Measurements from ENCODE around the gene OCEL1.
A peak's percentile ranks its signal among the peaks of the same experiment; 100 is the strongest.

Gene OCEL1

DNA sequence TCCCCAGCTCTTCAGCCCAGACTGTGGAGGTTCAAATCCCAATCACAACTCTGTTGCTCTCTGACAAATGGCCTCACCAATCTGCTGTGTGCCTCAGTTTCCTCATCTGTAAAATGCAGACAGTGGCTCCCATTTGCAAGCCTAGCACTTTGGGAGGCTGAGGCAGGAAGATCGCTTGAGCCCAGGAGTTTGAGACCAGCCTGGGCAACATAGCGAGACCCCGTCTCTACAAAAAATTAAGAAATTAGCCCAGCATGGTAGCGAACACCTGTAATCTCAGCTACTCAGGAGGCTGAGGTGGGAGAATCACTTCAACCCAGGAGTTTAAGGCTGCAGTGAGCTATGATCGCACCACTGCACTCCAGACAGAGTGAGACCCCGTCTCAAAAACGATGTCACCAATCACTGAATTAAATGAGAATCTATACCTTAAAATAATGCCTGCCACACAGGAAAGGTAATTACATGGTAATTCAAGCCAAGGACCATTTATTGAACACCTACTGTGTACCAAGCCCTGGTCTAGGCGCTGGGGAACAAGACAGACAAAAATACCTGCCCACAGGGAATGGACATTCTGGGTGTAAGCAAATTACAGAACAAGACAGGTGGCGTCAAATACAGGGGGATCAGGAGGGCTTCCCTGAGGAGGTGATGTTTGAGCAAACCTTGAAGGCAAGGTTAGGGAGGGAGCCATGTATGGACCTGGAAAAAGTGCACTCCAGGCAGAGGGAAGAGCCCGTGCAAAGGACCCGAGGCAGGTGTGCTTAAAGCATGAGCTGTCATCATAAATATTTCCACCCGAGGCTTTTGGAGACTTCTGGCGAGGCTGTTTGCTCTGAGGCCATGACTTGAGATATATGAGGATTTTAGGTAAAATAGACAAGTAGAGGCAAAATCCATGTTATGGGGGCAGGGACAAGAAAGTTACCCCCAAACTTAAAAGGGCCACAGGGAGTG is 12.0 kb downstream of the OCEL1 start:
- DNase-seq (ENCODE audit: low spot score) (no peak), FAIRE-seq (no peak)

DNA sequence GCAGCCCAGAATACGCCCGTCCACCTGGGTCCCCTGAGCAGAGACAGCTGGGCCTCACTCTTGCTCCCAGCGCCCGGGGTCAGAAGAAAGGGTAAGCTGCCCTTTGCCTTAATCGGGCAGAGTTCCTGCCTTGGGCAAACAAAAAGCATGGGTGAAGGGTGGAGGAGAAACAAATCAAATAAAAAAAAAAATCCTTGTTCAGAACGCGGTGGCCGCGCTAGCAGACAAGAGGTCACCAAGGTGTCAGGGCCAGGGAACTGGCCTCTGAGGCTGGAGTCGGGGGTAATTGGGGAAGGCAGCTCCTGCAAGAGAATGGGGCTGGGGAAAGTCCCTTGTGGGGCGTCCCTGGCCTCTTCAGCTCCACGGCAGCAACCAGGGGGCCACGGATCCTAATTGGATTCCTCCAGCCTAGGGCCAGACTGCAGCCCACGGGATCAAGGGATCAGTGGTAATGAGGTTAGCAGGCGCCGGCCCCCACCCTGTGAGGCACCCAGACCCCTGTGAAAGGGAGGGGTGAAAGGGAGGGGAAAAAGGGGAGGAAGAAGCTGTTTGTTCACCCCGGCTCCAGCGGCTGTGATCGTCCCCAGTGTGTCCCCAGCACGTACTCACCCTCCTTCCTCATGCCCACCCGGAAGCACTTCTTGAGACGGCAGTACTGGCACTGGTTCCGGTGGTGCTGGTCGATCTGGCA is 14.2 kb downstream of the OCEL1 start:
- no peak for DNase-seq (ENCODE audit: low spot score)
- FAIRE-seq, result no peak

DNA sequence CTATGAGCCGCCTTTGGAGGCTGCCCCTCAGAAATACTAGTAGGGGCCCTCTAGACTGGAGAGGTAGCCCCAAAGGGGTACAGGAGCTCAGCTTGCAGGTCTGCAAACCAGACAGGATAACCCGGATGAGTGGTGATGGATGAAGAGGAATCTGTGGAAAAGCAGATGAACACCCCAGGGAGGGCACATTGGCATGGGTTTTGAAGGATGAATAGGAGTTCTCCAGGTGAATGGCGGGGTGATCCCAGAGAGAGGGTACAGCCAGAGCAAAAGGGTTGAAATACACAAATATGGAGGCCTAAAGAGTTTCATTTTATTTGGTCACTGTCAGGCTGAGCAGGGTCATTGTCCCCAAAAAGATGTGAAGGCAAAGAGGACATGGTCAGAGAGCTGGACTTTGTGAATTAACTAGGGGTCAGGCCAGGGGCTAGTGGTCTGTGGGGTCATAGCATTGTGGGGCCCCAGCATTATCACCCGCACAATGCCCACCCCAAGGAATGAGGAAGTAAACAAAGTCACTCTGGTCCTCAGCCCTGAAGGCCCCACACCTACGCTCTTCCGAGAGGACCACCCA is 14.9 kb downstream of the OCEL1 start:
- DNase-seq (ENCODE audit: low spot score), result no peak

DNA sequence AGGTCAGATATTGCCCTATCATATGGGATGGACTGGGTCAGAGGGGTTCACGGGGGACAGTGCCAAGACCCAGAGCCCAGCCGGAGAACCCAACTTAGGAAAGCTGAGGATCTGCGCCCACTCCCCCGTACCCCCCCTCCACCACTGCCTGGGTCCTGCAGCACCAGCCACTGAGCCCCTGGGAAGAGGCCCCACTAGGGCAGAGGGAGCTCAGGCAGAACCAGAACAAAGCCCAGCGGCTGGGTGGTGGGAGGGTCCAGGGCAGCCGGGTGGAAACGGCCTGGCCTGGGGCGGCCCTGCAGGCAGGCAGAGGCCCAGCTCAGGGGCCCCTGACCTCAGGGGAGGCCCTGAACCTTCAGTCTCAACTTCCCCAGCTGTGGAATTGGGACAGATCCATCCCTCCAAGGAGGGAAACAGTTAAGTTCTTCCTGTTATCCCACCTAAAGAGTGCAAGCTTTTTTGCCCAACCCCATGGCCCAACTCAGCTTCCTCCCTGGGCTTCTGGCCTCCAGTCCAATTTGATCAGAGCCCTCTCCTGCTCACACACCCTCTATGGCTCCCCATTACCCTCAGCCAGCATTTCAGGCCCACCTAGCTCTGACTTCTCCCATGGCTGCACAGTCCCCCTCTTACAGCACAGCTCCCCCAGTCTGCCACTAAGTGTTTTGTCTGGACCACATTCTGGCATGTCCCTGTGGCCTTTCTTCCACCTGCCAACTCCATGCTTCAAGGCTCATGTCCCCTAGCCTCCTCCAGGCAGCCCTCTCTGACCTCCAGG is 16.6 kb downstream of the OCEL1 start:
- FAIRE-seq, result no peak

More for the DNA sequence above, 14.9 kb downstream of the OCEL1 start:
- FAIRE-seq, result no peak

DNA sequence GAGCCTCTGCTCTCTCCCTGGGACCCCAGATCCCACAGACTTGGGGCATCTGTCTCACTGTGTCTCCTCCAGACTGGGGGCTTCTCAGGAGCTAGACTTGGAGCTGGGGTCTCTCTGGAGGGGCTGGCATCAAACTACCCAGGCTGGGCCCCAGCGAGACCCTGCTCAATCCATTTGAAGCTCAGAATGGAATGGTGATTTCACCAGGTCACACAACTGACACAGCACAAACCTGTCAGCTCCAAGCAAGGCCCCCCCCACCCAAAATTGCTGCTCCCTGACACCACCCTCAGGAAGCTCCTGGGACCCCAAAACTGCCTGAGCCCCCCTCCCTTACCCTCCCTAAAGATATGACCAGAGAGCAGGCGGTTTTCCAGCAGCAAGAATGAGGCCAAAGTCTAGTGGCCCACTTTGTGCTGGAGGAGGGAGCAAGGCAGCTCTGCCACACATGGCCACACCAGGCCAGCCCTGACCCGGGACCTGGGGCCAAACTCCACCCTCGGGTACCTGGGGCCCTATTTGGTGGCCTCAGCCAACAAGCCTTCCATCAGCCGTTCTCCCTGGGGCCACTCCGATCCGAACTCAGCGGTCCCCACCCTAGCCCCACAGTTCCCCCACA is 17.3 kb downstream of the OCEL1 start:
- FAIRE-seq (no peak), DNase-seq (ENCODE audit: low spot score) (no peak)

More for the DNA sequence above, 16.6 kb downstream of the OCEL1 start:
- no peak for DNase-seq (ENCODE audit: low spot score)

DNA sequence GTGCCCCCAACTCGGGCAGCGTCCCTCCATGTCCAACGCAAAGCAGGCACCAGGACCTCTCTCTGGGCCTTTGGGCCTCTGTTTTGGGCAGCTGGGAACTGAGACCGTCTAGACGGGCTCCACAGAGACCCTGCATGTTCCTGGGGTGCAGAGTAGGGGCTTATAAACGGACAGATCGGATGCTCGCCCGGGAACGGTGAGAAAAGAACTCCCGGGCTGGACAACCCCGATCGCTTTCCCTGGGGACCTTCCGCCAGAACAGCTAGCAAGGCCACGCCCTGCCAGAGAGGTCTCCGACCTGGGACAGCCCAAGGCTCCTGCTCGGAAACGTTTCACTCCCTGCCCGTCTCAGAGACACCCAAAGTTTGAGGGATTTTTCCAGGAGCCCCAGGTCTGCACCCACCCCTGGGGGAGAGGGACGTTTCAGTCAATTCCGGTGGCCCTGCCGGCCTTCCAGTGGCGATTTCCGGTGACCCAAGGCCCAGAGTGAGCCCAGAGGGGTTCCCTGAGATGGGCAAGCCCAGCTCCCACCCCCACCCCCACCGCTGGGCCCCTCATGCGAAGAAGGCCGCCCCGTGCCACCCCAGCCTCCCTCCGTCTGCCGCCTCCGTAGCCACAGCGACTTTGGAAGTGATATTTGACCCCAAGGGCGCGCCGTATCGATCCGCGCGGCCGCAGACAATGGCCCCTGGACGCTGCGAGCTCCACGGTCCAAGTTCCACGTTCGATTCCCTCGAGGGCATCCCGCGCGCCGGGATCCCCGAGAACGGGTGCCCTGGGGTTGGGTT is 18.0 kb downstream of the OCEL1 start:
- DNase-seq (ENCODE audit: low spot score) (peak; percentile 27), FAIRE-seq (no peak)

DNA sequence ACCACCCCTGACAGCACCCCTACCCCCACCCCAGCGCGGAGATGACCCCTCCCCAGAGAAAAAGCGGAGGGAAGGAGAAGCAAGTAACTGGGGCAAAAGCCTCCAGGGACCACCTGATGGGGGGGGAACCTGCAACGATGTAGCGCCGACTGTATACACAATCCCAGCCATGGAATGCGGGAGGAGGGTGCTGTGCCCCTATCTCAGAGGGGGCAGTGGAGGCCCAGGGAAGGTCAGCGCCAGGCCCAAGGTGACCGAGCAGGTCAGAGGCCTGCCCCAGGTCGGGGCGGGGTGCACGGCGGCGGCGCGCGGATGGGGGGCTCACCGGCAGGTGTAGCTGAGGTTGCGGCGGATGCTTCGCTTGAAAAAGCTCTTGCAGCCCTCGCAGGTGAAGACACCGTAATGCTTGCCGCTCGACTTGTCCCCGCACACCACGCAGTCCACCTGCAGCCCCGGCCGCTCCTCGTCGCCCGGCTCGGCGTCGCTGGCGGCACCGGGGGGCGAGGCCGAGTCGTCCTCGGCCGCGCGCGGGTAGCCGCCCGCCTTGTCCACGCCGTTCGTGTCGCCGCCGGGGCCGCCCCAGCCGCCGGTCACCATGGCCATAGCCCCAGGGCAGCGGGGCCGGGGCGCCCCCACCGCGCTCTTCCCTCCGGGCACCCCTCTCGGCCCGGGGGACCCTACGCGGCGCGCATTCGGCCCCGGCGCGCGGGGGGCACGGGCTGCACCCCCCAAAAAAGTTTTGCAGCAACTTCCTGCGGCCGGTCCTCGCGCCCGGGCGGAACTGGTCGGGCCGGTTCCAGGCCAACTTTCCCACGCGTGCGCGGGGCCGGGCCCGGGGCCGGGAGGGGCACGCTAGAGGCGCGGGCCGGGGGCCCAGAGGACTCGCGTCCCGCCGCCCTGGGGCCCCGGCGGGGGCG is 18.9 kb downstream of the OCEL1 start:
- no peak for FAIRE-seq
- no peak for DNase-seq (ENCODE audit: low spot score)

DNA sequence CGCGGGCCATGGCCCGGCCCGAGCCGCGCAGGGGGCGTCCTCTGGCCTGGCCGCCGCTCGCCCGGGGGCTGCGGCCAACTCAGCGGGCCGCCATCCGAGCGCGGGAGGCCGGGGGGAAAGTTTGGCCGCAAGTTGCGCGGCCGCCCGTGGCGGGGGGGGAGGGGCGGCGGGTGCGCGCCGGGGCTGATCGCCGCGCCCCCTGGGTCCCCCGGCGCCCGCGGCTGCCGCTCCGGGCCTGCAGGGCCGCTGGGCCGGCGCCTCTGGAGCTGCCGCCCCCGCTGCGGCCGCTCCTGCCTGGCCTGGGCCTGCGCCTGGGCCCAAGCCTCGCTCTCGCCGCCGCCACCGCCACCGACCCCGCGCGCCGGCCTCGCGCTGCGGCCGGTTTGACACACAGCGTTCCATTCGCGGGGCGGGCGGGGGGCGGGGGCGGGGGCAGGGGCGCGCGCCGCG is 19.5 kb downstream of the OCEL1 start, which contains the start of gene NR2F6:
Gene NR2F6 (minus strand): TSS at position 385 of the 450 bp plus-strand sequence. CDS start 699 bp downstream, outside the sequence.
- FAIRE-seq, result no peak
- no peak for DNase-seq (ENCODE audit: low spot score)

DNA sequence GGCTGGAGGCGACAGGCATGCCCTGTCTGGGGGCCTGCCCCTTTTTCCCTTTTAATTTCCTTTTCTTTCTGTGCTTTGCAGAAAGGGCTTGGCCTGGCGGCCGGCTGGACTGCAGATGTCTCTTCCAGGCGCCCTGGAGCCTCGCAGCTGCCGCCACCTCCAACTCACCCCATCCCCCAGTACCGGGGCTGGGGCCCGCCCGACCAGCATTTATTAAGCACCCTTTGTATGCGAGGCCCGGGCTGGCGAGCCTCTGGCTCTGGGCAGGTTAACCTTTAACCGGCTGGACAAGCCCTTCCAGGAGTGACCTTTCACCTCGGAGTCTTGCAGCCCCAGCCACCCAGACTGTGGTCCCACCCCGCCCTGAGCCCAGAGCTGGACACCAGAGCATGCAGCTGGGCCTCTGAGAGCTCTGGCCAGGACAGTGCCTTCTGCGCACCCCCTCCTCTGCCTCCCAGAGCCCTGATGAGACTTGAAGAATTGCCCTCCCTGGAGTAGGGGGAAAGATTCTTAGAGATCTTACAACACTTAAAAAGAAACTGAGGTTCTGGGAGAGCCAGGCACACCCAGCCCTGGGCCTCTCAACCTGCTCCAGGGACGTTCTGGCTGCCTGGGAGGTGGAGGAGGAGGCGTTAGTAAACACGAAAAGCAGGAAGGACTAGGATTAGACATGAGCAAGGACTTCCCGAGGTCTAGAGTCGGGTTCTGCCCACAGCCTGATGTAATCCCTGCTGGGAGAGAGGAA is 20.8 kb downstream of the OCEL1 start:
- FAIRE-seq (no peak), DNase-seq (ENCODE audit: low spot score) (peak; percentile 20)

DNA sequence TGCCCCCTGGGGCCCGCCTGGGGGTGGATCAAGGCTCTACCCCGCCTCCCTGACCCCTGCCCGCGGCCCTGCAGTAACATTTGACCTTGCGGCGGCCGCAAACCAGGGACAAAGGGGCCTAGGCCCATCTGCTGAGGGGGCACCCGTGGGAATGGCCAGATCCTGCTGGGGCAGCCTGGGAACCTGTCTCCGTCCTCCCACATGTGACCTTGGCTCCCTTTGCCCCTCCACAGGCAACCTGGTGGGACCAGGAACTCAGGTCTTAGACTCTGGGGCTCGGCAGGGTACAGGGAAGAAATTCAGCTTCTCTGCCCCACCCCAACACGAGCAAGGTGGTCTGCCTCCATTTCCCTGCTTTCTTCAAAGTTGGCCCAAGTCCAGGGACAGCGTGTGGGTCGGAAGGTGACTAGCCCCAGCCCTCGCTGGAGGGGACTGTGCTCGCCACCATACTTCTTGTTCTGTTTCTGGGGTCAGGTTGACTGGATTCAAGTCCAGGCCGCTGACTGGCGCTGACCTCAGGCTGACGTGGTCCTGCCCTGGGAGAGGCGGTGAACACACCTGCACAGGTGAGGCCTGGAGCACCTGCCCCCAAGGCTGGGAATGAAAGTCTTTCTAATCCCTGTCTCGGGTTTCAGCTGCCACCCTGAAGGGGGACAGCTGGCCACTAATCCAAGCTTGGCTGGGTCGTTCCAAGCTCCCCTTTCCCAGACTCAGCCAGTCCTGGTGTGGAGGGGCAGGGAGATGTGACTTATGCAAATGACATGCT is 22.2 kb downstream of the OCEL1 start:
- no peak for FAIRE-seq
- DNase-seq (ENCODE audit: low spot score), result no peak

DNA sequence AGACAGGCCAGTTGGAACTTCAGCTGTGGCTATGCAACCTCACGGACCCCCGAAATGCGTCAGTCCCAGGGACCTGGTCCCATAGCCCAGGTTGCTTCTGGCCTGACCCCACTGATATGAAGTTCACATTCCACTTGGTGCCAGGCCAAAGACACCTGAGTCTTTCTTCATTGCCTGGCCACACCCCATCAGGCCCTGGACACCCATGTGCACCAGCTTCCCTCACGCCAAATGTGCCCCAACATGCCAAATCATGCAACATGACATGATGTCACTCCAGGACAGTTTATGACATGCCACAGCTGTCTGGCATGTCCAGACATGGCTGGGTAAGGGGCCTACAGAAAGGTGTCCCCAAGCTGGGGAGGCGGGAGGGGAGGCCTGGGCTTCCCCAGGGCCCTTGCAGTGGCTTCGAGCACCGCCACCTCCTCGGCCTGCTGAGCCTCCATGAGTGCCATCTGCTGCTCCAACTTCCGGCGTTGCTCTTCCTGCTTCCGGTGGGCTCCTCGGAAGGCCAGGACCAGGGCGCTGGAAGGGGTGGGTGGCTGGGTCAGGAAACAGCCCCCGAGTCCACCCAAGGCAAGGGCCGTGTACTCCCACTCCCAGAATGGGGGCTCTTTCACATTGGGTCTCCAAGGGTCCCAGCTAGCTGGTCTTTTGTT is 24.0 kb downstream of the OCEL1 start:
- FAIRE-seq (no peak), DNase-seq (ENCODE audit: low spot score) (no peak)

DNA sequence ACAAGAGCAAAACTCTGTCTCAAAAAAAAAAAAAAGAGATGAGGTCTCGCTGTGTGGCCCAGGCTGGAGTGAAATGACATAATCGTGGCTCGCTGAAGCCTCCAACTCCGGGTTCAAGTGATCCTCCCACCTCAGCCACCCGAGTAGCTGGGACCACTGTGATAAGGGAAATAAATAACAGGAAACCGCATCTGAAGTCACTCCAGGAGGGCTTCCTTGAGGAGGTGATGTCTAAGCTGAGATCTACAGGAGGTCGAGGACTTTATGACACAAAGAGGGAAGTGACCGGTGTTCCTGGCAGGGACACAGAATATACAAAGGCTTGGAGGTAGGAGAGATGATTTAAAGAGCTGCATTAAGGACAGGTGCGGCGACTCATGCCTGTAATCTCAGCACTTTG is 28.6 kb downstream of the OCEL1 start:
- no peak for FAIRE-seq
- DNase-seq (ENCODE audit: low spot score), result no peak

DNA sequence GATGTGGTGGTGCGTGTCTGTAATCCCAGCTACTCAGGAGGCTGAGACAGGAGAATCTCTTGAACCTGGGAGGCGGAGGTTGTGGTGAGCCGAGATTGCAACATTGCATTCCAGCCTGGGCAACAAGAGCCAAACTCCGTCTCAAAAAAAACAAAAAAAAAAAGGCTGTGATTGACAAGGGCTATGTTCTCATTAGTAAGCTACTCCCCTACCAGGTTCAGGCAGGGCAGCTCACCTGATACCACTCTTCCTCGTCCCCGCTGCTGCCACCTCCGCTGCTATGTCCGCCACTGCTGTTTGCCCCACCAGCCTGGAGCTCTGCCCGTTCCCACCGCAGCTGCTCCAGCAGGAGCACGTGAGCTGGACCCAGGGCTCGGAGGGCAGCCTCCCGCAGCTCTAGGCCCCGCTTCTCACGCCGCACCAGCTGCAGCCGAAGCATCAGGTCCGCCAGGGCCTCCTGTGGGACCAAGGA is 29.2 kb downstream of the OCEL1 start:
- no peak for DNase-seq (ENCODE audit: low spot score)
- FAIRE-seq, result no peak

DNA sequence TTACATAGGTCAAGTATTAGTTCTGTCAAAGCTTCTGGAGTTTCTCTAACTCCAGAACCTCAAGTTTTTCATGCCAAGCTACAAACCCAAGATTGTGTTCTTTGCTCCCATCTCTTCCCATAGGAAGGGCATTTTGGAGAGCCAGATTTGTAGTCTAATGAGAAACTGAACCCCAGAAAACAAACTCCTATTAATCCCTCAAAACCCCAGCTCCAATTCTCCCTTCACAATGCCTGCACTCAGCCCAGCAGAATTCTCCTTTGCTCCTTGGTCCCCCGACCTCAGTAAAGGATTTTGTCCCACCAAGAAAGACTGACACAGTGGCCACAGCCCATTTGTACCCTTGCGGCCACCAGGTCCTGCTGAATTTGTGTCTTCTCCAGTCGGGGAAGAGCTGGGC is 30.1 kb downstream of the OCEL1 start:
- DNase-seq (ENCODE audit: low spot score) (no peak), FAIRE-seq (no peak)

DNA sequence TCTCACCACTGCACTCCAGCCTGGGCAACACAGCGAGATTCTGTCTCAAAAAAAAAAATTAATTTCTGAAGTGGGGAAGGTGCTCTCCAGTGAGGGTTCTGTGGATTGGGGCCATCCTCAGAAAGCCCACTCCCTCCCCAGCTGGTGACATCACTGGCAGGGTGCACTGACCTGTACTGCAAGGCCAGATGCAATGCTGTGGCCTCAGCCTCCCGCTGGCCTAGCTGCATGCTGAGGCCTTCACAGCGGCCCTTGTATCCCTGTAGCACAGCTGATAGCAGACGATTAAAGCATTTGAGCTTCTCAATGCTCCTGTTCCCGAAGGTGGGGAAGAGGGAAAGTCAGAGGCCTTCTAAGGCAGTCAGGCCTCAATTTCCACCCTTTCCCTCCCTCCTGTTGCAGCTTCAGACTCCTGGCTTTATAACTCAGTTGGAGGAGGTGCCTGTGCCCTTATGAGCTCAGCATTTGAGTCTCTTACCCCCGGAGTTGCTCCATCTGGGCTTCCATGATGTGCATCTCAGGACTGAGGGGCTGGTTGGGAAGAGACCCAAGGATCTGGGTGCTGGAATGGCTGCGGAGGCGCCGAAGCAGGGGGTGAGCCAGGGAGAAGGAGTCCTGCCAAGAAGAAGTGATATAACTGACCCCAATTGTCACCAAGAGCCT is 33.2 kb downstream of the OCEL1 start:
- FAIRE-seq, result no peak

DNA sequence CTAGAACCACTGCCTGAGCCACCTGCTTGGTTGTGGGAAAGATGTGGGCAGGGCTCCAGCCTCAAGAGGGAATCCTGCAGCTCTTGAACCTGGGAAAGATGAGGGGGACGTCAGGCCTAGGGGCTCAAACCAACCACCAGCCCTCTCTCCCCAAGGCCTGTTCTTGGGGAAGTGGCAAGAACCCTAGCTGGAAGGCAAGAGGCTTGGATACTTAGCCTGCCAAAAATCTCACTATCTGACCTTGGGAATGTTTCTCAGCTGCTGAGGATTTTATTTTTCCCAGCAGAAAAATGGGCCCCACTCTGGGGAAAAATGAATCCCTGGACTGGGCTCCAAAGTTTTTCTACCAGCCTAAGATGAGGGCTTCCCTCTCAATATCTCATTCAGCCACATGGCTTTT is 33.9 kb downstream of the OCEL1 start:
- no peak for DNase-seq (ENCODE audit: low spot score)

More for the DNA sequence above, 33.2 kb downstream of the OCEL1 start:
- no peak for DNase-seq (ENCODE audit: low spot score)

More for the DNA sequence above, 33.9 kb downstream of the OCEL1 start:
- no peak for FAIRE-seq

All from RCC 7860 (cell line).